Myocyte (in vitro differentiated cells): ENCODE measurements around the gene KNSTRN. TPM values are rescaled to one million over a fixed set of nuclear protein-coding genes. Genes with fewer than 3 reads are reported as not detected.

Experiments used
- DNase-seq: peaks from one replicate; pipeline ENCODE4 v3.0.0-alpha.2; 2012; ENCODE audit warnings: low read depth
- total RNA-seq: library from RNA; depleted of rRNA; stranded (reverse); fragments of >200 nt; gene quantifications from 2 replicates; pipeline ENCODE4 v1.2.3, GENCODE V29; 2014

KNSTRN gene
- total RNA-seq, 1 donor from 2014 or later = 72.4 TPM

GRCh38 chr15:40365624-40366456, 16.7 kb upstream of the KNSTRN start:
- DNase-seq = no peak

GRCh38 chr15:40366457-40367370, 15.8 kb upstream of the KNSTRN start:
- no peak for DNase-seq

- DNase-seq = no peak
These were observed 15.2 kb upstream of the KNSTRN start for GRCh38 chr15:40367371-40367685.

- peak; percentile 92 for DNase-seq
These were observed 14.6 kb upstream of the KNSTRN start for GRCh38 chr15:40367686-40368611.

GRCh38 chr15:40368719-40369473, 13.6 kb upstream of the KNSTRN start:
- no peak for DNase-seq

- no peak for DNase-seq
These were observed 13.0 kb upstream of the KNSTRN start for GRCh38 chr15:40369474-40369869.

GRCh38 chr15:40369971-40370370, 12.6 kb upstream of the KNSTRN start:
- DNase-seq = no peak

GRCh38 chr15:40372981-40373380, 9.5 kb upstream of the KNSTRN start:
- no peak for DNase-seq

- no peak for DNase-seq
These were observed 4.9 kb upstream of the KNSTRN start for GRCh38 chr15:40377606-40378005.

GRCh38 chr15:40379374-40379773, 3.1 kb upstream of the KNSTRN start:
- no peak for DNase-seq

- DNase-seq = peak; percentile 100
These were observed 2.7 kb upstream of the KNSTRN start for GRCh38 chr15:40379853-40380252.

- DNase-seq = peak; percentile 81
These were observed 1.9 kb upstream of the KNSTRN start for GRCh38 chr15:40380636-40381035.

- no peak for DNase-seq
These were observed 547 bp upstream of the KNSTRN start for GRCh38 chr15:40381818-40382529.

- DNase-seq = no peak
These were observed 4.0 kb downstream of the KNSTRN start for GRCh38 chr15:40386480-40386879.

GRCh38 chr15:40388941-40389823, 6.7 kb downstream of the KNSTRN start:
- DNase-seq = no peak

- DNase-seq = no peak
These were observed 7.5 kb downstream of the KNSTRN start for GRCh38 chr15:40389824-40390595.

- no peak for DNase-seq
These were observed 10.7 kb downstream of the KNSTRN start for GRCh38 chr15:40392986-40393948.
